ENCODE measurements around the gene REL. TPM values are rescaled to one million over a fixed set of nuclear protein-coding genes. Genes with fewer than 3 reads are reported as not detected.
A peak's percentile ranks its signal among the peaks of the same experiment; 100 is the strongest.

The REL gene
- total RNA-seq (2021): 6.0 and 6.2 TPM in 2 replicates
- long read RNA-seq, transcript REL-202 (10 exons, 2,398 nt): major isoform, 7 of 9 reads
- long read RNA-seq, partial matches to known transcripts: 2 of 9 reads
- long read RNA-seq, other reads (novel, unspliced or antisense): 0 of 9 reads

- no peak within 1 kb of the TSS for H4K91ac ChIP-seq (ENCODE audit: insufficient read length, low read depth, low read length)
- H3K4me2 ChIP-seq (ENCODE audit: insufficient read depth, insufficient read length, low read length): peak within 1 kb of the TSS; percentile 69
- H2AK5ac ChIP-seq (ENCODE audit: insufficient read length, low read length): no peak within 1 kb of the TSS
- H3K4me1 ChIP-seq (ENCODE audit: insufficient read depth, low read length): no peaks in the 10 kb centered on the region
- H2BK120ac ChIP-seq (ENCODE audit: low read depth, low read length, poor library complexity, severe bottlenecking): no peak within 1 kb of the TSS
- no peak within 1 kb of the TSS for H3K4ac ChIP-seq (ENCODE audit: low read depth, low read length)
- no peak within 1 kb of the TSS for H2AFZ ChIP-seq (ENCODE audit: low read length)
- H3K4me3 Mint-ChIP-seq: peak within 1 kb of the TSS; percentile 87 to 93
- no CpG with 5 or more reads among the region's 90 CpGs for WGBS (ENCODE audit: extremely low coverage, insufficient read length, low lambda C conversion rate)
- H3K27me3 Mint-ChIP-seq (ENCODE audit: low read depth): peaks cover 19% of the 10 kb centered on the region
- no peak within 1 kb of the TSS for H4K5ac ChIP-seq (ENCODE audit: insufficient read length, low read depth, low read length)
- H2BK12ac ChIP-seq (ENCODE audit: insufficient read length, low read depth, low read length): no peak within 1 kb of the TSS
- no peaks in the 10 kb centered on the region for H3K9me3 Mint-ChIP-seq
- H3K56ac ChIP-seq (ENCODE audit: insufficient read length, low read depth, low read length): no peak within 1 kb of the TSS
- no peak within 1 kb of the TSS for H2BK5ac ChIP-seq (ENCODE audit: insufficient read length, low read length)
- peak within 1 kb of the TSS; percentile 86 for H3K18ac ChIP-seq (ENCODE audit: insufficient read length, low read depth, low read length)
- H3K27me3 ChIP-seq (ENCODE audit: insufficient read depth, low read length): no peaks in the 10 kb centered on the region
- H2BK20ac ChIP-seq (ENCODE audit: low read depth, low read length, poor library complexity, severe bottlenecking): no peak within 1 kb of the TSS
- H3K9me3 ChIP-seq (ENCODE audit: control insufficient read depth, low read depth, low read length): no peaks in the 10 kb centered on the region
- no peaks in the 10 kb centered on the region; a peak in 1 of 7 replicates for H3K36me3 Mint-ChIP-seq (ENCODE audit: insufficient read depth in 1 of 3, low read depth in 3 of 3)
- H3K4me1 Mint-ChIP-seq: peaks cover 26% of the 10 kb centered on the region in 2 experiments
- peaks cover 4% of the 10 kb centered on the region for H3K23me2 ChIP-seq (ENCODE audit: insufficient read length, low read depth, low read length, poor library complexity, severe bottlenecking)
- no peak within 1 kb of the TSS for H3K23ac ChIP-seq (ENCODE audit: insufficient read length, low read depth, low read length)
- no peak within 1 kb of the TSS for H3T11ph ChIP-seq (ENCODE audit: low read length)
- no peak for TF ChIP-seq CTCF (conservative IDR thresholded peaks at IDR 0.05)
- H2BK15ac ChIP-seq (ENCODE audit: low read depth, low read length): no peak within 1 kb of the TSS
- peak; percentile 93 for DNase-seq
- H3K14ac ChIP-seq (ENCODE audit: insufficient read depth, low read length): peak within 1 kb of the TSS; percentile 96; the same call in 1 of the 2 replicates
- H3K79me2 ChIP-seq (ENCODE audit: insufficient read depth, low read length): no peaks in the 10 kb centered on the region
- H3K79me1 ChIP-seq (ENCODE audit: insufficient read depth, low read depth, low read length, poor library complexity, severe bottlenecking): no peaks in the 10 kb centered on the region
- H4K8ac ChIP-seq (replicated peaks; ENCODE audit: insufficient read length, low read depth, low read length): no peak within 1 kb of the TSS
- peak within 1 kb of the TSS; percentile 92 to 94 (median 93); a peak in 6 of 7 replicates for H3K27ac Mint-ChIP-seq
- no peaks in the 10 kb centered on the region for H4K20me1 ChIP-seq (ENCODE audit: control insufficient read depth, insufficient read depth, insufficient read length)
- H3K9ac ChIP-seq (ENCODE audit: extremely low read depth, insufficient read length, low read length): peak within 1 kb of the TSS; percentile 59
- H3K27ac ChIP-seq (ENCODE audit: insufficient read length, low read depth, low read length): no peak within 1 kb of the TSS
These were observed at the start of gene REL for GRCh38 chr2:60881047-60881932. TSS of gene REL (plus strand) at chr2:60881574. CDS start at chr2:60881841, 267 bp downstream.
